ENCODE data around the gene MACF1. TPM values are rescaled to one million over a fixed set of nuclear protein-coding genes. Genes with fewer than 3 reads are reported as not detected.

Gene MACF1
- total RNA-seq, 5 donors from 2014 or later (not counting 1 experiment from before 2014, with no cell fraction given), result 232 to 596 (median 258) TPM

- H3K27me3 Mint-ChIP-seq, result no peaks in the 10 kb centered on the region
These were observed 57.3 kb downstream of the MACF1 start for GRCh38 chr1:39261712-39262221.

GRCh38 chr1:39262802-39263201, 58.3 kb downstream of the MACF1 start:
- H3K27ac Mint-ChIP-seq, result peak overlapping the region; percentile 3 to 11
- DNase-seq (no peak), ATAC-seq (replicated peaks in 1 of 4) (no peak)
- H3K4me1 Mint-ChIP-seq, result peaks cover 52 to 73% (median 62%) of the 10 kb centered on the region in 3 donors
- CTCF ChIA-PET, result interaction anchor here in 1 of 2 donors (14.4 kb wide), 1 partner anchor 74 kb away, joined by 364 read pairs; no protein-coding TSS in a partner anchor
- H3K4me1 ChIP-seq (ENCODE audit: control insufficient read depth in 1 of 2, extremely low read depth in 1 of 2, insufficient read depth in 2 of 2, low read length in 2 of 2), result peaks cover 13 to 18% of the 10 kb centered on the region in 2 experiments
- H3K9me3 ChIP-seq, result no peaks in the 10 kb centered on the region
- POLR2A ChIA-PET, result interaction anchor here in 1 of 2 donors (0.6 kb wide), 1 partner anchor 99 kb away, joined by 3 read pairs; no protein-coding TSS in a partner anchor
- no peaks in the 10 kb centered on the region for H3K27me3 Mint-ChIP-seq
- no peak overlapping the region for H3K27ac ChIP-seq (ENCODE audit: low read length)
- H3K36me3 Mint-ChIP-seq, result peaks cover 18% of the 10 kb centered on the region
- no peaks in the 10 kb centered on the region for H3K27me3 ChIP-seq (replicated peaks in 1 of 2; ENCODE audit: control insufficient read depth in 2 of 2, extremely low read depth in 1 of 2, insufficient read depth in 2 of 2, low read length in 1 of 2)
- H3K4me3 Mint-ChIP-seq, result no peak overlapping the region
- H3K4me3 ChIP-seq (ENCODE audit: control insufficient read depth in 1 of 2, extremely low read depth in 1 of 2, low read length in 1 of 2), result no peak overlapping the region
- 100% methylated on average over 1 of the region's 4 CpGs for WGBS (ENCODE audit: insufficient coverage)
- peaks cover 4 to 29% of the 10 kb centered on the region in 2 donors for H3K36me3 ChIP-seq (ENCODE audit: control insufficient read depth in 2 of 2, extremely low read depth in 1 of 2, insufficient read depth in 1 of 2, low read length in 1 of 2)
- H3K9me3 Mint-ChIP-seq, result no peaks in the 10 kb centered on the region

More at GRCh38 chr1:39261712-39262221, 57.3 kb downstream of the MACF1 start:
- H3K36me3 ChIP-seq (ENCODE audit: control insufficient read depth in 2 of 2, extremely low read depth in 1 of 2, insufficient read depth in 1 of 2, low read length in 1 of 2), result peaks cover 4 to 35% of the 10 kb centered on the region in 2 donors
- H3K4me3 ChIP-seq (ENCODE audit: control insufficient read depth in 1 of 2, extremely low read depth in 1 of 2, low read length in 1 of 2), result no peak overlapping the region
- no peak overlapping the region for H3K27ac ChIP-seq (ENCODE audit: low read length)
- ChIA-PET CTCF (interaction anchor here (5.5 to 14.4 kb wide), 2 partner anchors 70 to 73 kb away, joined by 49 to 364 read pairs; no protein-coding TSS in a partner anchor), POLR2A (no interaction called here)
- no CpG with 5 or more reads among the region's 2 CpGs for WGBS (ENCODE audit: insufficient coverage)
- no peak for ATAC-seq (replicated peaks in 1 of 4)
- DNase-seq, result no peak
- Mint-ChIP-seq H3K4me1 (peaks cover 45 to 69% (median 55%) of the 10 kb centered on the region in 3 donors), H3K4me3 (no peak overlapping the region), H3K27ac (peak overlapping the region; percentile 58 to 67), H3K9me3 (no peaks in the 10 kb centered on the region), H3K36me3 (peaks cover 23% of the 10 kb centered on the region)
- peaks cover 9 to 18% of the 10 kb centered on the region in 2 experiments for H3K4me1 ChIP-seq (ENCODE audit: control insufficient read depth in 1 of 2, extremely low read depth in 1 of 2, insufficient read depth in 2 of 2, low read length in 2 of 2)
- H3K27me3 ChIP-seq (replicated peaks in 1 of 2; ENCODE audit: control insufficient read depth in 2 of 2, extremely low read depth in 1 of 2, insufficient read depth in 2 of 2, low read length in 1 of 2), result no peaks in the 10 kb centered on the region
- H3K9me3 ChIP-seq, result no peaks in the 10 kb centered on the region

- H3K4me1 ChIP-seq (ENCODE audit: control insufficient read depth in 1 of 2, extremely low read depth in 1 of 2, insufficient read depth in 2 of 2, low read length in 2 of 2), result peaks cover 17 to 27% of the 10 kb centered on the region in 2 experiments
- peaks cover 27% of the 10 kb centered on the region for H3K36me3 Mint-ChIP-seq
- peaks cover 0 to 11% of the 10 kb centered on the region in 2 donors for H3K36me3 ChIP-seq (ENCODE audit: control insufficient read depth in 2 of 2, extremely low read depth in 1 of 2, insufficient read depth in 1 of 2, low read length in 1 of 2)
- H3K4me3 ChIP-seq (ENCODE audit: control insufficient read depth in 1 of 2, extremely low read depth in 1 of 2, low read length in 1 of 2), result no peak overlapping the region
- WGBS (ENCODE audit: insufficient coverage), result no CpG with 5 or more reads among the region's 1 CpG
- no peaks in the 10 kb centered on the region for H3K27me3 ChIP-seq (replicated peaks in 1 of 2; ENCODE audit: control insufficient read depth in 2 of 2, extremely low read depth in 1 of 2, insufficient read depth in 2 of 2, low read length in 1 of 2)
- ATAC-seq (replicated peaks in 1 of 4) (peak in 3 of 4 experiments; percentile 33 to 46 (median 45)), DNase-seq (peak in 1 of 35 experiments; percentile 22)
- no peaks in the 10 kb centered on the region for H3K9me3 ChIP-seq
- H3K27ac Mint-ChIP-seq, result peak overlapping the region in 1 of 2 donors; percentile 19
- no peak overlapping the region for H3K27ac ChIP-seq (ENCODE audit: low read length)
- peaks cover 81 to 89% (median 83%) of the 10 kb centered on the region in 3 donors for H3K4me1 Mint-ChIP-seq
- H3K27me3 Mint-ChIP-seq, result no peaks in the 10 kb centered on the region
- CTCF ChIA-PET, result interaction anchor here (0.7 to 14.4 kb wide), 5 partner anchors 12 to 168 kb away, joined by 3 to 364 read pairs (median 3); no protein-coding TSS in a partner anchor
- no peaks in the 10 kb centered on the region for H3K9me3 Mint-ChIP-seq
- POLR2A ChIA-PET, result interaction anchor here in 1 of 2 donors (0.5 kb wide), 1 partner anchor 24 kb away, joined by 8 read pairs; no protein-coding TSS in a partner anchor
- peak overlapping the region in 1 of 3 donors; percentile 24 for H3K4me3 Mint-ChIP-seq
These were observed 61.8 kb downstream of the MACF1 start for GRCh38 chr1:39266269-39266668.

GRCh38 chr1:39266792-39267191, 62.3 kb downstream of the MACF1 start:
- no CpG with 5 or more reads among the region's 1 CpG for WGBS (ENCODE audit: insufficient coverage)
- no peak overlapping the region for H3K27ac ChIP-seq (ENCODE audit: low read length)
- Mint-ChIP-seq H3K4me3 (no peak overlapping the region), H3K27ac (peak overlapping the region in 1 of 2 donors; percentile 17), H3K36me3 (peaks cover 24% of the 10 kb centered on the region), H3K9me3 (no peaks in the 10 kb centered on the region), H3K27me3 (no peaks in the 10 kb centered on the region), H3K4me1 (peaks cover 81 to 89% (median 81%) of the 10 kb centered on the region in 3 donors)
- DNase-seq, result no peak
- H3K36me3 ChIP-seq (ENCODE audit: control insufficient read depth in 2 of 2, extremely low read depth in 1 of 2, insufficient read depth in 1 of 2, low read length in 1 of 2), result peaks cover 0 to 11% of the 10 kb centered on the region in 2 donors
- H3K9me3 ChIP-seq, result no peaks in the 10 kb centered on the region
- H3K27me3 ChIP-seq (replicated peaks in 1 of 2; ENCODE audit: control insufficient read depth in 2 of 2, extremely low read depth in 1 of 2, insufficient read depth in 2 of 2, low read length in 1 of 2), result no peaks in the 10 kb centered on the region
- ATAC-seq (replicated peaks in 1 of 4), result no peak
- H3K4me1 ChIP-seq (ENCODE audit: control insufficient read depth in 1 of 2, extremely low read depth in 1 of 2, insufficient read depth in 2 of 2, low read length in 2 of 2), result peaks cover 12 to 27% of the 10 kb centered on the region in 2 experiments
- POLR2A ChIA-PET, result no interaction called here
- CTCF ChIA-PET, result interaction anchor here (0.7 to 14.4 kb wide), 4 partner anchors 11 to 144 kb away, joined by 3 to 364 read pairs (median 7); no protein-coding TSS in a partner anchor
- no peak overlapping the region for H3K4me3 ChIP-seq (ENCODE audit: control insufficient read depth in 1 of 2, extremely low read depth in 1 of 2, low read length in 1 of 2)

- Histone ChIP-seq H3K27ac (ENCODE audit: low read length) (no peak overlapping the region), H3K36me3 (ENCODE audit: control insufficient read depth in 2 of 2, extremely low read depth in 1 of 2, insufficient read depth in 1 of 2, low read length in 1 of 2) (peaks cover 0 to 11% of the 10 kb centered on the region in 2 donors), H3K27me3 (replicated peaks in 1 of 2; ENCODE audit: control insufficient read depth in 2 of 2, extremely low read depth in 1 of 2, insufficient read depth in 2 of 2, low read length in 1 of 2) (no peaks in the 10 kb centered on the region), H3K4me3 (ENCODE audit: control insufficient read depth in 1 of 2, extremely low read depth in 1 of 2, low read length in 1 of 2) (no peak overlapping the region), H3K9me3 (no peaks in the 10 kb centered on the region), H3K4me1 (ENCODE audit: control insufficient read depth in 1 of 2, extremely low read depth in 1 of 2, insufficient read depth in 2 of 2, low read length in 2 of 2) (peaks cover 8 to 28% of the 10 kb centered on the region in 2 experiments)
- H3K4me1 Mint-ChIP-seq, result peaks cover 78 to 90% (median 82%) of the 10 kb centered on the region in 3 donors
- H3K9me3 Mint-ChIP-seq, result no peaks in the 10 kb centered on the region
- no peaks in the 10 kb centered on the region for H3K27me3 Mint-ChIP-seq
- WGBS (ENCODE audit: insufficient coverage), result 60% methylated on average over 5 of the region's 8 CpGs
- CTCF ChIA-PET, result interaction anchor here (0.5 to 14.4 kb wide), 4 partner anchors 9 to 651 kb away, joined by 3 to 364 read pairs (median 7); no protein-coding TSS in a partner anchor
- H3K27ac Mint-ChIP-seq, result peak overlapping the region; percentile 69 to 93
- POLR2A ChIA-PET, result interaction anchor here in 1 of 2 donors (0.6 kb wide), 1 partner anchor 137 kb away, joined by 13 read pairs; no protein-coding TSS in a partner anchor
- peaks cover 20% of the 10 kb centered on the region for H3K36me3 Mint-ChIP-seq
- DNase-seq (peak in 4 of 35 experiments; percentile 6 to 45 (median 11)), ATAC-seq (replicated peaks in 1 of 4) (peak in 3 of 4 experiments; percentile 55 to 62 (median 58))
- H3K4me3 Mint-ChIP-seq, result peak overlapping the region; percentile 72 to 76 (median 73)
These were observed 63.7 kb downstream of the MACF1 start for GRCh38 chr1:39268112-39268581.

- H3K36me3 ChIP-seq (ENCODE audit: control insufficient read depth in 2 of 2, extremely low read depth in 1 of 2, insufficient read depth in 1 of 2, low read length in 1 of 2), result peaks cover 0 to 11% of the 10 kb centered on the region in 2 donors
- POLR2A ChIA-PET, result no interaction called here
- ATAC-seq (replicated peaks in 1 of 4) (no peak), DNase-seq (no peak)
- WGBS (ENCODE audit: insufficient coverage), result 100% methylated on average over 5 of the region's 8 CpGs
- H3K4me3 Mint-ChIP-seq, result no peak overlapping the region
- CTCF ChIA-PET, result interaction anchor here (1.4 to 14.4 kb wide), 3 partner anchors 10 to 80 kb away, joined by 3 to 364 read pairs (median 11); no protein-coding TSS in a partner anchor
- no peaks in the 10 kb centered on the region for H3K27me3 Mint-ChIP-seq
- no peaks in the 10 kb centered on the region for H3K9me3 Mint-ChIP-seq
- H3K27me3 ChIP-seq (replicated peaks in 1 of 2; ENCODE audit: control insufficient read depth in 2 of 2, extremely low read depth in 1 of 2, insufficient read depth in 2 of 2, low read length in 1 of 2), result no peaks in the 10 kb centered on the region
- H3K36me3 Mint-ChIP-seq, result peaks cover 20% of the 10 kb centered on the region
- H3K27ac ChIP-seq (ENCODE audit: low read length), result no peak overlapping the region
- peaks cover 7 to 28% of the 10 kb centered on the region in 2 experiments for H3K4me1 ChIP-seq (ENCODE audit: control insufficient read depth in 1 of 2, extremely low read depth in 1 of 2, insufficient read depth in 2 of 2, low read length in 2 of 2)
- H3K27ac Mint-ChIP-seq, result peak overlapping the region; percentile 23 to 50
- peaks cover 72 to 87% (median 84%) of the 10 kb centered on the region in 3 donors for H3K4me1 Mint-ChIP-seq
- H3K9me3 ChIP-seq, result no peaks in the 10 kb centered on the region
- no peak overlapping the region for H3K4me3 ChIP-seq (ENCODE audit: control insufficient read depth in 1 of 2, extremely low read depth in 1 of 2, low read length in 1 of 2)
These were observed 64.4 kb downstream of the MACF1 start for GRCh38 chr1:39268906-39269305.
